ENCODE measurements around the gene SLC25A3. TPM values are rescaled to one million over a fixed set of nuclear protein-coding genes. Genes with fewer than 3 reads are reported as not detected.

Gene SLC25A3
- 629 and 712 TPM in 2 replicates for total RNA-seq

GRCh38 chr12:98593351-98594049 is at the start of gene SLC25A3:
TSS of gene SLC25A3 (plus strand) at chr12:98593686. CDS start at chr12:98593979, 293 bp downstream.

GRCh38 chr12:98644712-98645571 is 51.5 kb downstream of the SLC25A3 start, which contains the start of the genes APAF1 and IKBIP:
TSS of gene APAF1 (plus strand) at chr12:98645290. CDS start at chr12:98648360, 3,070 bp downstream.
TSS of gene IKBIP (minus strand) at chr12:98644788. CDS start at chr12:98644701, 87 bp downstream.

Other genes with a start within 250 kb of the SLC25A3 start
- gene TMPO, start 78.1 kb upstream of the SLC25A3 start, total RNA-seq = 82.9 and 89.0 TPM in 2 replicates
- 29.9 and 35.1 TPM in 2 replicates for gene IKBIP, start 51.1 kb downstream of the SLC25A3 start, total RNA-seq
- gene APAF1, start 51.6 kb downstream of the SLC25A3 start, total RNA-seq = 11.6 and 18.2 TPM in 2 replicates